IPS-15b (cell line): ENCODE measurements around the gene NOL3.

Experiments used
- H3K27me3 ChIP-seq: one replicate; pipeline ENCODE4 v1.6.1; 2013; ENCODE audit warnings: low read length; ENCODE audit not compliant: control insufficient read depth, insufficient read depth
- H3K36me3 ChIP-seq: one replicate; pipeline ENCODE4 v1.6.1; 2013; ENCODE audit warnings: low read length; ENCODE audit not compliant: control insufficient read depth, insufficient read depth
- H3K4me1 ChIP-seq: one replicate; pipeline ENCODE4 v1.6.1; 2013; ENCODE audit warnings: mild to moderate bottlenecking, low read length; ENCODE audit not compliant: control insufficient read depth, insufficient read depth
- H3K4me3 ChIP-seq: one replicate; pipeline ENCODE4 v1.5.1; 2013; ENCODE audit warnings: low read depth, low read length
- H3K9ac ChIP-seq: one replicate; pipeline ENCODE4 v1.6.1; 2013; ENCODE audit warnings: low read depth, mild to moderate bottlenecking, low read length
- H3K9me3 ChIP-seq: one replicate; pipeline ENCODE4 v1.6.1; 2013; ENCODE audit warnings: mild to moderate bottlenecking, low read length; ENCODE audit not compliant: control insufficient read depth, insufficient read depth

NOL3 gene

GRCh38 chr16:67213197-67214019, 43.1 kb downstream of the NOL3 start:
- Histone ChIP-seq H3K36me3 (no peaks in the 10 kb centered on the region), H3K4me3 (no peak overlapping the region), H3K27me3 (peaks cover 7% of the 10 kb centered on the region), H3K9ac (no peak overlapping the region), H3K4me1 (no peaks in the 10 kb centered on the region), H3K9me3 (no peaks in the 10 kb centered on the region)

GRCh38 chr16:67215706-67216105, 45.4 kb downstream of the NOL3 start:
- H3K27me3 ChIP-seq, result peaks cover 7% of the 10 kb centered on the region
- no peak overlapping the region for H3K4me3 ChIP-seq
- H3K36me3 ChIP-seq, result no peaks in the 10 kb centered on the region
- no peaks in the 10 kb centered on the region for H3K9me3 ChIP-seq
- H3K9ac ChIP-seq, result no peak overlapping the region
- H3K4me1 ChIP-seq, result no peaks in the 10 kb centered on the region

GRCh38 chr16:67216612-67217490, 46.5 kb downstream of the NOL3 start:
- H3K27me3 ChIP-seq, result peaks cover 6% of the 10 kb centered on the region
- H3K36me3 ChIP-seq, result no peaks in the 10 kb centered on the region
- no peaks in the 10 kb centered on the region for H3K9me3 ChIP-seq
- no peak overlapping the region for H3K4me3 ChIP-seq
- H3K9ac ChIP-seq, result peak overlapping the region; percentile 12
- no peaks in the 10 kb centered on the region for H3K4me1 ChIP-seq

- H3K4me3 ChIP-seq, result no peak overlapping the region
- no peak overlapping the region for H3K9ac ChIP-seq
- H3K4me1 ChIP-seq, result peaks cover 4% of the 10 kb centered on the region
- no peaks in the 10 kb centered on the region for H3K27me3 ChIP-seq
- H3K36me3 ChIP-seq, result peaks cover 12% of the 10 kb centered on the region
- H3K9me3 ChIP-seq, result no peaks in the 10 kb centered on the region
Measured at GRCh38 chr16:67223992-67224391, 53.7 kb downstream of the NOL3 start.
